HEK293T (cell line): ENCODE data around the gene MRPL57.
"Not testable (repeated sequence)": the region's sequence is repeated elsewhere in the genome, so short reads cannot be mapped to it uniquely, and the experiment has no call there.

Source experiments
- CTCF ChIA-PET: fragments of 350-600 bp; formaldehyde crosslinking; extraction: SDS; loops from one replicate; lab custom pipeline; 2021; ENCODE audit warnings: antibody characterized with exemption, inconsistent platforms; lab: Yijun Ruan, JAX
- POLR2A ChIA-PET: fragments of 350-600 bp; formaldehyde crosslinking; extraction: SDS; loops from one replicate; lab custom pipeline; 2020; ENCODE audit warnings: antibody characterized with exemption, inconsistent platforms; lab: Yijun Ruan, JAX
- DNase-seq: peaks from one replicate; pipeline ENCODE4 v3.0.0; 2012; ENCODE audit warnings: mixed read lengths; ENCODE audit errors: extremely low spot score
- ARNT ChIP-seq: fragments of 450-650 bp; IDR thresholded peaks from 2 replicates; pipeline ENCODE4 v1.6.1; 2017; ENCODE audit warnings: mild to moderate bottlenecking
- BHLHE40 ChIP-seq: fragments of 450-650 bp; IDR thresholded peaks from 2 replicates; pipeline ENCODE4 v1.6.1; 2016; ENCODE audit warnings: mild to moderate bottlenecking, moderate library complexity, borderline replicate concordance
- CTBP1 ChIP-seq: fragments of 450-650 bp; IDR thresholded peaks from 2 replicates; pipeline ENCODE4 v1.6.1; 2016; ENCODE audit warnings: borderline replicate concordance
- ELF4 ChIP-seq: fragments of 450-650 bp; IDR thresholded peaks from 2 replicates; pipeline ENCODE4 v1.6.1; 2017; ENCODE audit warnings: antibody characterized with exemption
- FOXA1 ChIP-seq: fragments of 450-650 bp; IDR thresholded peaks from 2 replicates; pipeline ENCODE4 v1.6.1; 2016; ENCODE audit warnings: mild to moderate bottlenecking
- FOXK2 ChIP-seq: fragments of 450-650 bp; IDR thresholded peaks from 2 replicates; pipeline ENCODE4 v1.6.1; 2016; ENCODE audit warnings: mild to moderate bottlenecking
- FOXM1 ChIP-seq: fragments of 450-650 bp; IDR thresholded peaks from 2 replicates; pipeline ENCODE4 v1.6.1; 2017; ENCODE audit warnings: mild to moderate bottlenecking, borderline replicate concordance
- HDGF ChIP-seq: fragments of 450-650 bp; IDR thresholded peaks from 2 replicates; pipeline ENCODE4 v1.6.1; 2017; ENCODE audit warnings: antibody characterized with exemption, borderline replicate concordance
- L3MBTL2 ChIP-seq: fragments of 450-650 bp; conservative IDR thresholded peaks from 2 replicates; pipeline ENCODE4 v1.6.1; 2016; ENCODE audit warnings: mild to moderate bottlenecking
- LEF1 ChIP-seq: fragments of 450-650 bp; IDR thresholded peaks from 2 replicates; pipeline ENCODE4 v1.6.1; 2017; ENCODE audit warnings: mild to moderate bottlenecking, borderline replicate concordance
- NFRKB ChIP-seq: fragments of 450-650 bp; IDR thresholded peaks from 2 replicates; pipeline ENCODE4 v1.6.1; 2016; ENCODE audit warnings: mild to moderate bottlenecking, moderate library complexity
- PKNOX1 ChIP-seq: fragments of 450-650 bp; IDR thresholded peaks from 2 replicates; pipeline ENCODE4 v1.6.1; 2016
- SP1 ChIP-seq: fragments of 450-650 bp; IDR thresholded peaks from 2 replicates; pipeline ENCODE4 v1.6.1; 2017
- SUZ12 ChIP-seq: fragments of 450-650 bp; IDR thresholded peaks from 2 replicates; pipeline ENCODE4 v1.6.1; 2016; ENCODE audit warnings: mild to moderate bottlenecking
- TARDBP ChIP-seq: fragments of 450-650 bp; IDR thresholded peaks from 2 replicates; pipeline ENCODE4 v1.6.1; 2016
- ZNF384 ChIP-seq: fragments of 450-650 bp; IDR thresholded peaks from 2 replicates; pipeline ENCODE4 v1.6.1; 2016

The MRPL57 gene

DNA sequence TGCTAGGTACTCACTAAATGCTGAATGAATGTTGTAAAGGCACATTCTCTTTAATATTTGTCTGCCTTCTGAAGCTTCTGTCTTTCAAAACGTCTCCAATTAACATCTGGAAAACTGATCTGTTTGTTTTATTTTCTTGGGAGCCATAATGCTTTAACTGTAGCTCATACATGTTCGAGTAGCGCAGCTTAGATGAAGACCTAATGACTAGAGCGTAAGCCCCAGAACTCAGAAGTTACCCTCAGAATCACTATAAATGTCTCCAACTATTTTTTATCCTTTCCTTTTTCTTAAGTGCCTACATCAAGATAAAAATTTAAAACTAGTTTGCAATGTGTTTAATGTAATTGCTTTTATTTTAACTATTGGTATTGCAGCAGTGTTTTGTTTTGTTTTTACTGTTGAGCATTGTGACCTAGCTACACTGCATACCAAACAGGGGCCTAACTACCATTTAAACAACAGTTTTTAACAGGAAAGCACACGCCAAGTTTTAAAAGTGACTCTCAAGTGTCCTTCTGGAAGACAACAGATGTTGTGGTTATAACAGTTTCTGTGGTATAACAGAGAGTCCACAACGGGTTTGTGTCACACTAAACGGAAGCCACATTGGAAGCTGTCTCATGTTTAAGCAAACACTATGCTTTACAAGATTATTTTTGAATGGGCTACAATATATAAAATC lies 42.0 kb downstream of the MRPL57 start:
- CTCF ChIA-PET: no interaction called here
- TF ChIP-seq CTBP1 (no peak), ELF4 (no peak)
- POLR2A ChIA-PET: interaction anchor here (1.2 kb wide), 1 partner anchor 41 kb away, joined by 3 read pairs; no protein-coding TSS in a partner anchor
- DNase-seq: no peak

- CTCF ChIA-PET: no interaction called here
- TF ChIP-seq PKNOX1 (no peak), ELF4 (no peak), FOXA1 (no peak), ZNF384 (no peak), BHLHE40 (no peak), FOXK2 (no peak), LEF1 (no peak), ARNT (no peak), L3MBTL2 (no peak), FOXM1 (no peak), SP1 (no peak), NFRKB (no peak), HDGF (no peak), TARDBP (no peak), SUZ12 (no peak), CTBP1 (no peak)
- no peak for DNase-seq
- POLR2A ChIA-PET: interaction anchor here (1.2 kb wide), 1 partner anchor 42 kb away, joined by 3 read pairs; no protein-coding TSS in a partner anchor
Measured at GRCh38 chr13:21219036-21219381, 42.6 kb downstream of the MRPL57 start.

- POLR2A ChIA-PET, CTCF ChIA-PET, DNase-seq: not testable (repeated sequence)
Measured at GRCh38 chr13:21219716-21220115, 43.3 kb downstream of the MRPL57 start.

GRCh38 chr13:21221268-21221667 lies 44.8 kb downstream of the MRPL57 start:
- DNase-seq: no peak
- ChIA-PET CTCF (no interaction called here), POLR2A (interaction anchor here (0.6 kb wide), 1 partner anchor 42 kb away, joined by 3 read pairs; no protein-coding TSS in a partner anchor)
- no peak for TF ChIP-seq BHLHE40
- no peak for TF ChIP-seq FOXM1
- no peak for TF ChIP-seq FOXK2
- no peak for TF ChIP-seq L3MBTL2
- no peak for TF ChIP-seq TARDBP
- no peak for TF ChIP-seq ARNT
- TF ChIP-seq HDGF: no peak
- no peak for TF ChIP-seq ZNF384
- no peak for TF ChIP-seq PKNOX1
- TF ChIP-seq FOXA1: no peak
- no peak for TF ChIP-seq NFRKB
- no peak for TF ChIP-seq SUZ12
- TF ChIP-seq LEF1: no peak
- no peak for TF ChIP-seq SP1
- TF ChIP-seq ELF4: no peak
- TF ChIP-seq CTBP1: no peak

DNA sequence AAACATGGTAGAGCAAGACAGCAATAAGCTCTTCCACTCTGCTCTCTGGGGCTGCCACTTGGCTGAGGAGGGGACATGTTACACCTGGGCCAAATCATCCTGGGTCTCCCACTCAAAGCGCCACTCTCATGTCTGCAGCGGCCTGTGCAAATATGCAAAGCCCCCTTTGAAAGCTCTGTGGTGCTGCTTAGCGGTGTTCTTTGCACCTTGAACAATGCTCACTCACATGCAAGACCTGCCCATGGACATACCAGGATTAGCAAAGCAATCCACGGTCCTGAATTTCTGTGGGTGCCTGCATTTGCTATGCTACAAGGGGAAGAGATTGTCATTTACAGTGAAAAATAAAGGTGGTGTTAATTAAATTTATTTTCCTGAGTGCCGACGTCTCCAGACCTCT lies 48.6 kb downstream of the MRPL57 start:
- no peak for TF ChIP-seq CTBP1
- no peak for TF ChIP-seq NFRKB
- TF ChIP-seq LEF1: no peak
- no peak for TF ChIP-seq ELF4
- no peak for TF ChIP-seq ARNT
- TF ChIP-seq SUZ12: no peak
- no peak for TF ChIP-seq SP1
- no peak for TF ChIP-seq HDGF
- TF ChIP-seq FOXM1: no peak
- no peak for TF ChIP-seq L3MBTL2
- no peak for TF ChIP-seq FOXK2
- no peak for TF ChIP-seq ZNF384
- no peak for TF ChIP-seq FOXA1
- TF ChIP-seq PKNOX1: no peak
- no peak for TF ChIP-seq TARDBP
- no peak for TF ChIP-seq BHLHE40
- ChIA-PET CTCF (no interaction called here), POLR2A (no interaction called here)
- DNase-seq: no peak

DNA sequence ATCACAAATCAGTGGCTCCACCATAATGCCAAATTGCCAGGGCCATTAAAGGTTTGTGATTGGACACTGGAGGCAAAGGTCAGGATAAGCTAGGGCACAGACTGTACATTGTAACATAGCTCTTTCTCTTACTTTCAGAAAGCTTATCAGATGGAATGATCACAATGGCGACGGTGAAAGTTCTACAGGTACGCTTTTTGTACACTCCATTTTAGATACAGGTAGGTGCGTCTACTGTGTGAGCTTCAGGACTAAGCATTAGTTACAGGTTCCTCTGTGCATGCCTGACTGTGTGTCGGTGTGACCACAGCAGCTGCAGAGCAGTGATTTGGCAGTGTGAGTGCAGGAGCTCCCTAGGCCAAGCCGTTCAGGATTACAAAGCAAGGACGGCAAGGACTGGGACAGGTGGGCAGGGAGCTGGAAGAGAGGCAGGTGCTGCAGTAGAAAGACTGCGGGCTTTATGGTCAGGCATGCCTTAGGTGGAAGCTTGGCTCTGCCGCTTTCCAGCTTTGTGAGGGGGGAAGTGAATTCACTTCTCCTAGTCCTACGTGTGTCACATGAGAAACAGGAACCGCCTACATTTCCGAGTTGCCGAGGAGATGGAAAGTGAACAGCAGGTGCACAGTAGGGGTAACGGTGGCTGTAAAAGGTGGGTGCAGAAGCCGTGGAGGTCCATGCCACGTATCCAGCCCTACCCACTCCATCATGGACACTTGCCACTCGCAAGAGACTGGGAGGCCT lies 49.6 kb downstream of the MRPL57 start:
- DNase-seq: no peak
- TF ChIP-seq FOXK2: no peak
- POLR2A ChIA-PET: no interaction called here
- CTCF ChIA-PET: no interaction called here
